ENCODE measurements around the gene ATP8B1. TPM values are rescaled to one million over a fixed set of nuclear protein-coding genes. Genes with fewer than 3 reads are reported as not detected.

The ATP8B1 gene
- total RNA-seq, 8 experiments from 2014 or later: under 0.01 to 16.7 (median 0.81) TPM

GRCh38 chr18:57619876-57620275 lies 183.2 kb downstream of the ATP8B1 start:
- Histone ChIP-seq H3K4me1 (replicated peaks in 1 of 2) (peaks cover 10 to 15% of the 10 kb centered on the region in 2 donors), H3K27ac (no peak overlapping the region), H3K4me3 (peak overlapping the region in 2 of 5 donors; percentile 65 to 76)
- 75 to 100% (median 83%) methylated on average over 2 to 3 of the region's 3 CpGs; no CpG with 5 or more reads in 5 of the 10 experiments for WGBS, 10 experiments
- in situ Hi-C loops (cut with MboI; ENCODE audit: low pct_unique_long_range_greater_than_20kb in 2 of 9, low sequenced_read_pairs in 9 of 9, unreplicated experiment in 9 of 9): no loop called here
- ATAC-seq (replicated peaks in 6 of 8): no peak

DNA sequence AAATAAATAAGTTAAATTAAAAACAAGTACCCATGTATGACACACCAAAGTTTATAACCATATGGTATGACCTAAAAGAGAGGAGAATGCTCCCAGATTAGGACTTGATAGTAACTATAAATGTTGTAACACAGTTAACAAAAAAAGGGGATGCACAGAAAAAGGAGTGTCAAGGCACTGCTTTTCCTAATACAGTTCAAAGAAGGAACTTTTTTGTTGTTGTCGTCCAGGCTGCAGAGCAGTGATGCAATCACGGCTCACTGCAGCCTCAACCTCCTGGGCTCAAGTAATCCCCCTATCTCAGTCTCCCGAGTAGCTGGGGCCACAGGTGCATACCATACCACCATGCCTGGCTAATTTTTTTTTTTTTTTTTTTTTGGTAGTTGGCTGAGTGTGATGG lies 184.2 kb downstream of the ATP8B1 start:
- Histone ChIP-seq H3K27ac (no peak overlapping the region), H3K4me1 (replicated peaks in 1 of 2) (peaks cover 10 to 15% of the 10 kb centered on the region in 2 donors), H3K4me3 (no peak overlapping the region)
- in situ Hi-C loops (cut with MboI; ENCODE audit: low pct_unique_long_range_greater_than_20kb in 2 of 9, low sequenced_read_pairs in 9 of 9, unreplicated experiment in 9 of 9): no loop called here
- ATAC-seq (replicated peaks in 6 of 8): no peak
- WGBS, 10 experiments: 60 to 100% (median 92%) methylated on average over 1 to 3 of the region's 3 CpGs; no CpG with 5 or more reads in 2 of the 10 experiments

GRCh38 chr18:57603871-57604270 lies 199.2 kb downstream of the ATP8B1 start:
- in situ Hi-C loops (cut with MboI; ENCODE audit: low pct_unique_long_range_greater_than_20kb in 2 of 9, low sequenced_read_pairs in 9 of 9, unreplicated experiment in 9 of 9): no loop called here
- H3K4me1 ChIP-seq (replicated peaks in 1 of 2): no peaks in the 10 kb centered on the region
- no peak overlapping the region for H3K4me3 ChIP-seq
- 90 to 100% methylated on average over 1 of the region's 1 CpG; no CpG with 5 or more reads in 8 of the 10 experiments for WGBS, 10 experiments
- no peak for ATAC-seq (replicated peaks in 6 of 8)
- H3K27ac ChIP-seq: no peak overlapping the region

Other genes with a start within 250 kb of the ATP8B1 start
- 10 to 100 TPM in 5 of 8 experiments, 1 to 10 TPM in 3; 7.6 to 29.8 (median 18.5) TPM for gene FECH, start 216.6 kb downstream of the ATP8B1 start, total RNA-seq
- gene NARS1, start 181.5 kb downstream of the ATP8B1 start, total RNA-seq: 100 to 1,000 TPM; 108 to 227 (median 158) TPM
- gene NEDD4L, start 240.9 kb upstream of the ATP8B1 start, total RNA-seq: 100 to 1,000 TPM in 2 of 8 experiments, 10 to 100 TPM in 6; 51.2 to 394 (median 65.0) TPM

Measured in motor neuron (in vitro differentiated cells).